Body of pancreas (tissue), 4 donors: ENCODE measurements around the gene CTNND2.

Experiments
- CTCF ChIP-seq, 7 experiments: fragments of 450-650 bp in 4 of 7; fragments of 200-600 bp in 3 of 7; sonication (generic) in 3 of 7; IDR thresholded peaks; one replicate each; pipeline ENCODE4 v1.5.1; 2016 to 2019; ENCODE audit warnings: antibody characterized with exemption in 7 of 7
- POLR2A ChIP-seq, 3 donors: fragments of 450-650 bp; IDR thresholded peaks; one replicate each; pipeline ENCODE4 v1.6.1; 2016; ENCODE audit warnings: antibody characterized with exemption in 3 of 3, mild to moderate bottlenecking in 2 of 3

GRCh38 chr5:10987276-10987924 is 916.8 kb downstream of the CTNND2 start:
- TF ChIP-seq POLR2A (IDR thresholded peaks at IDR 0.05) (no peak), CTCF (IDR thresholded peaks at IDR 0.05) (no peak)
